GM12891 (cell line): Measurements from ENCODE around the gene TREH.
"Not testable (repeated sequence)": the region's sequence is repeated elsewhere in the genome, so short reads cannot be mapped to it uniquely, and the experiment has no call there.

Source experiments
- POLR2A ChIP-seq: IDR thresholded peaks from 2 replicates; pipeline ENCODE4 v1.6.1; 2011; ENCODE audit warnings: low read depth, low read length, control low read depth
- POLR2AphosphoS5 ChIP-seq: IDR thresholded peaks from 2 replicates; pipeline ENCODE4 v1.6.1; 2011; ENCODE audit warnings: low read depth, low read length, control low read depth
- SPI1 ChIP-seq: IDR thresholded peaks from 2 replicates; pipeline ENCODE4 v1.6.1; 2011; ENCODE audit warnings: low read depth, low read length, control low read depth
- TAF1 ChIP-seq: IDR thresholded peaks from 2 replicates; pipeline ENCODE4 v1.6.1; 2011; ENCODE audit warnings: low read depth, low read length, control low read depth

DNA sequence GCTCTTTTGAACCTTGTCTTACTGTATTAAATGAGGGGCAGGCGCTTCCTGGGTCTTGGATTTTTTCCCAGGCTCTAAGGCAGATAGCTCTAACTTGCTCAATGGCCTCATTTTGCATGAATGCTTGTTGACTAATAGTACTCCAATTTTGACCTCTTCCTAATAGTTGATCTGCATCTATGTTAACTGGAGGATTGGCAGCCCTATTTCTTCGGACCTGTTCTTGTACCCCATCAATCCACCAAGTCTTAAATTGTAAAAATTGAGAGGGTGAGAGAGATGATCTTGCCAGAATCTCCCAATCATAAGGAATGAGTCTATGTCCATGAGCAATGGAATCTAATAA is 48.2 kb upstream of the TREH start:
- TF ChIP-seq POLR2AphosphoS5, TAF1, POLR2A, SPI1: not testable (repeated sequence)
